A549 (cell line): ENCODE data around the gene CAPN14. TPM values are rescaled to one million over a fixed set of nuclear protein-coding genes. Genes with fewer than 3 reads are reported as not detected.

Experiments used
- ATAC-seq, 2 experiments: fragments of 200-7000 bp in 1 of 2; fragments of >200 bp in 1 of 2; cut with Nextera tagmentation in 1 of 2; cut with Tn5 transposase in 1 of 2; 3 replicates each; pipeline versions ENCODE4 v1.8.0 to v1.9.1; 2018 to 2020; ENCODE audit warnings: mild to moderate bottlenecking in 1 of 2, moderate library complexity in 1 of 2
- CTCF ChIA-PET: fragments of 300-600 bp; sonication (Branson Sonifier 250); formaldehyde crosslinking; extraction: SDS; loops from one replicate; lab custom pipeline; 2021; ENCODE audit warnings: antibody characterized with exemption, inconsistent platforms; lab: Yijun Ruan, JAX
- POLR2A ChIA-PET: fragments of 350-600 bp; formaldehyde crosslinking; extraction: SDS; loops from one replicate; lab custom pipeline; 2021; ENCODE audit warnings: antibody characterized with exemption, inconsistent platforms; lab: Yijun Ruan, JAX
- DNase-seq, 2 experiments: peaks; one replicate each; pipeline versions ENCODE4 v3.0.0 to v3.0.0-alpha.2; 2011 to 2016; ENCODE audit warnings: low read depth in 1 of 2, low spot score in 1 of 2
- FAIRE-seq: peaks from 2 replicates; lab custom pipeline; 2011; peaks lifted over from hg19 to GRCh38; lab: Jason Lieb, UNC
- H3K27ac ChIP-seq, 2 experiments: fragments of >200 bp; sonication (Bioruptor Twin); formaldehyde crosslinking; 3 replicates each; pipeline ENCODE4 v1.5.1; 2016 to 2017
- H3K4me1 ChIP-seq: fragments of >200 bp; sonication (Bioruptor Twin); formaldehyde crosslinking; 3 replicates; pipeline ENCODE4 v1.6.1; 2016
- H3K4me2 ChIP-seq: fragments of >200 bp; sonication (Bioruptor Twin); formaldehyde crosslinking; 3 replicates; pipeline ENCODE4 v1.6.1; 2016
- H3K4me3 ChIP-seq: fragments of >200 bp; sonication (Bioruptor Twin); formaldehyde crosslinking; 3 replicates; pipeline ENCODE4 v1.5.1; 2016
- H3K9me3 ChIP-seq: fragments of >200 bp; sonication (Bioruptor Twin); formaldehyde crosslinking; 3 replicates; pipeline ENCODE4 v1.6.1; 2016
- EHF ChIP-seq: fragments of 250-450 bp; sonication (Bioruptor Pico); IDR thresholded peaks from 2 replicates; pipeline ENCODE4 v1.5.0; 2020; ENCODE audit warnings: mild to moderate bottlenecking
- EHMT2 ChIP-seq: fragments of 200-600 bp; sonication (generic); IDR thresholded peaks from 2 replicates; pipeline ENCODE4 v1.6.1; 2016; ENCODE audit warnings: antibody characterized with exemption, low read depth, mild to moderate bottlenecking, moderate library complexity
- ESRRA ChIP-seq: fragments of 150-350 bp; IDR thresholded peaks from 2 replicates; pipeline ENCODE4 v1.6.1; 2014; ENCODE audit warnings: mild to moderate bottlenecking, low read length, borderline replicate concordance
- FOSB ChIP-seq: fragments of 250-450 bp; sonication (Bioruptor Pico); IDR thresholded peaks from 2 replicates; pipeline ENCODE4 v1.5.0; 2020; ENCODE audit warnings: mild to moderate bottlenecking, moderate library complexity
- FOSL2 ChIP-seq, 2 experiments: fragments of 450-650 bp in 1 of 2; fragments of >200 bp in 1 of 2; sonication (Bioruptor Twin) in 1 of 2; formaldehyde crosslinking; IDR thresholded peaks; 2 replicates each; pipeline versions ENCODE4 v1.5.0 to v1.6.1; 2016 to 2020; ENCODE audit warnings: mild to moderate bottlenecking in 1 of 2, moderate library complexity in 1 of 2
- HOXA7 ChIP-seq: fragments of 250-450 bp; sonication (Bioruptor Pico); IDR thresholded peaks from 2 replicates; pipeline ENCODE4 v1.5.0; 2020; ENCODE audit warnings: mild to moderate bottlenecking, moderate library complexity
- JUN ChIP-seq, 2 experiments: fragments of >200 bp; sonication (Bioruptor Twin); formaldehyde crosslinking; IDR thresholded peaks; 2 replicates in 1 of 2; 3 replicates in 1 of 2; pipeline ENCODE4 v1.6.1; 2016 to 2017
- JUNB ChIP-seq: fragments of >200 bp; sonication (Bioruptor Twin); formaldehyde crosslinking; IDR thresholded peaks from 2 replicates; pipeline ENCODE4 v1.6.1; 2016
- KDM1A ChIP-seq: fragments of 200-600 bp; sonication (generic); IDR thresholded peaks from 2 replicates; pipeline ENCODE4 v1.6.1; 2016; ENCODE audit warnings: low read depth, mild to moderate bottlenecking
- KDM5A ChIP-seq: fragments of 200-600 bp; sonication (generic); IDR thresholded peaks from 2 replicates; pipeline ENCODE4 v1.6.1; 2016; ENCODE audit warnings: antibody characterized with exemption, mild to moderate bottlenecking
- MAFK ChIP-seq: fragments of 450-650 bp; IDR thresholded peaks from 2 replicates; pipeline ENCODE4 v1.6.1; 2014; ENCODE audit not compliant: partially characterized antibody
- MYC ChIP-seq: IDR thresholded peaks from 2 replicates; pipeline ENCODE4 v1.6.1; 2012; ENCODE audit warnings: mild to moderate bottlenecking, inconsistent platforms, low read length, improper control_type of control experiment, borderline replicate concordance
- NFE2L2 ChIP-seq: fragments of 150-350 bp; conservative IDR thresholded peaks from 2 replicates; pipeline ENCODE4 v1.6.1; 2014; ENCODE audit warnings: low read length
- PHF8 ChIP-seq: fragments of 200-600 bp; sonication (generic); IDR thresholded peaks from 2 replicates; pipeline ENCODE4 v1.6.1; 2016; ENCODE audit warnings: low read depth, mild to moderate bottlenecking, antibody characterized with exemption, moderate library complexity, borderline replicate concordance
- POLR2AphosphoS2 ChIP-seq: conservative IDR thresholded peaks from 2 replicates; pipeline ENCODE4 v1.6.1; 2012; ENCODE audit warnings: low read length, improper control_type of control experiment, inconsistent platforms
- RFX5 ChIP-seq: fragments of 450-650 bp; IDR thresholded peaks from 2 replicates; pipeline ENCODE4 v1.7.1; 2014; ENCODE audit warnings: antibody characterized with exemption, mild to moderate bottlenecking, moderate library complexity
- RNF2 ChIP-seq: fragments of 200-600 bp; sonication (generic); IDR thresholded peaks from 2 replicates; pipeline ENCODE4 v1.6.1; 2016; ENCODE audit warnings: low read depth, mild to moderate bottlenecking, antibody characterized with exemption, moderate library complexity, borderline replicate concordance
- SMC3 ChIP-seq: fragments of >200 bp; sonication (Bioruptor Twin); formaldehyde crosslinking; IDR thresholded peaks from 3 replicates; pipeline ENCODE4 v1.6.1; 2018; ENCODE audit warnings: inconsistent platforms
- TFCP2L1 ChIP-seq: fragments of 250-450 bp; sonication (Bioruptor Pico); IDR thresholded peaks from 2 replicates; pipeline ENCODE4 v1.5.0; 2021; ENCODE audit warnings: mild to moderate bottlenecking
- ZSCAN20 ChIP-seq: fragments of 250-450 bp; sonication (Bioruptor Pico); IDR thresholded peaks from 2 replicates; pipeline ENCODE4 v1.8.0; 2022; ENCODE audit warnings: mild to moderate bottlenecking, moderate library complexity
- WGBS: methylation state at CpG from one replicate; pipeline ENCODE4 v1.1.6; 2017; ENCODE audit errors: missing lambda C conversion rate; 5-methylcytosine and 5-hydroxymethylcytosine counted together
- polyA plus RNA-seq, 4 experiments: library from polyadenylated mRNA; depleted of rRNA in 3 of 4; stranded (reverse); fragments of >200 nt; fragmentation: RNase III in 1 of 4; extraction: RNeasy Plus Mini Kit Qiagen cat#74134 plus additional on column Dnase treatment in 1 of 4; gene quantifications; 2 replicates in 3 of 4; 3 replicates in 1 of 4; pipeline ENCODE4 v1.2.3, GENCODE V29; 2011 to 2017
- TF ChIP-seq, protein P1 (sequence below): fragments of 250-450 bp; sonication (Bioruptor Pico); IDR thresholded peaks from 2 replicates; pipeline ENCODE4 v1.5.0; 2021; ENCODE audit warnings: mild to moderate bottlenecking, moderate library complexity, borderline replicate concordance
- TF ChIP-seq, protein P2 (sequence below): fragments of 250-450 bp; sonication (Bioruptor Pico); IDR thresholded peaks from 2 replicates; pipeline ENCODE4 v1.5.0; 2020; ENCODE audit warnings: low read depth, mild to moderate bottlenecking, moderate library complexity
- TF ChIP-seq, protein P3 (sequence below): IDR thresholded peaks from 2 replicates; pipeline ENCODE4 v1.6.1; 2012; ENCODE audit warnings: low read depth, borderline replicate concordance

CAPN14 gene
- polyA plus RNA-seq, 2 of the 4 experiments (the other 2 are of a cell fraction) = 0.04 to 0.06 TPM

DNA sequence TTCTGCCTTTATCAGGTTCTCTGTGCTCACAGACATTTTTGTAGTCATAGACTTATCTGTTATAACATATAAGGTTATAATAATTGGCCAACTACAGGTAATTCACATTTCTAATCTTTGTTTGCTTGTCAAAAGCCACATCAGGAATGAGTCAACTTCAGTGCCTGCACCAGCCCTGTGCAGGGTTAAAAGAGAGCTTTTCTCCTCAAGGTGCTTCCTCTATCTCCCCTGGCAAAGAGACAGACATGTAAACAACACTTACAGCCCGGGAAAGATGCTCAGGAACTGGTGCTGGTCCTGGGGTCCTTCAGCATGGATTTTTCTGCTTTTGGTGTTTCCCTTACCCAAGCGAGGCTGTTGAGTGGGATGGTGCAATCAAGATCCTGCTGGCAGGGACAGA, 9.0 kb upstream of the CAPN14 start (continued):
- no peak for TF ChIP-seq ESRRA
- TF ChIP-seq, all 56 proteins: peak for 0

DNA sequence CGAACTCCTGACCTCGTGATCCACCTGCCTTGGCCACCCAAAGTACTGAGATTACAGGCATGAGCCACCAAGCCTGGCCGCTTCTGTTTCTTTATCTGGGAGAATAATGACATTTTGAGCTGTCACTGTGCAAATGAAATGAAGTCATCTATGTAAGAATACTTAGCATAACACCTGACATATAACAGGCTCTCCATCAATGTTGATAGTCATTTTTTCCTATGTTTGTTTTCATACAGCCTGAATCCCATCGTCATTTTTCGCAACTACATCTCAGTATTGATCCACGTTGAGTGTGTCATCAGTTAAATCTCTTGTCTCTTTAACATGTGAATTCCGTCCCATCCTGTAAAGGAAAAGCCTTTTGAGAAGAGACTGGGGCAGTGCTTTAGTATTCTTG, 6.4 kb upstream of the CAPN14 start:
- Histone ChIP-seq H3K27ac (no peak overlapping the region), H3K4me3 (no peak overlapping the region), H3K4me2 (no peak overlapping the region), H3K9me3 (no peaks in the 10 kb centered on the region), H3K4me1 (no peaks in the 10 kb centered on the region)
- DNase-seq (no peak), FAIRE-seq (no peak), ATAC-seq (no peak)
- TF ChIP-seq FOSB (CRISPR knock-in tag) = no peak
- TF ChIP-seq, protein P1, sequence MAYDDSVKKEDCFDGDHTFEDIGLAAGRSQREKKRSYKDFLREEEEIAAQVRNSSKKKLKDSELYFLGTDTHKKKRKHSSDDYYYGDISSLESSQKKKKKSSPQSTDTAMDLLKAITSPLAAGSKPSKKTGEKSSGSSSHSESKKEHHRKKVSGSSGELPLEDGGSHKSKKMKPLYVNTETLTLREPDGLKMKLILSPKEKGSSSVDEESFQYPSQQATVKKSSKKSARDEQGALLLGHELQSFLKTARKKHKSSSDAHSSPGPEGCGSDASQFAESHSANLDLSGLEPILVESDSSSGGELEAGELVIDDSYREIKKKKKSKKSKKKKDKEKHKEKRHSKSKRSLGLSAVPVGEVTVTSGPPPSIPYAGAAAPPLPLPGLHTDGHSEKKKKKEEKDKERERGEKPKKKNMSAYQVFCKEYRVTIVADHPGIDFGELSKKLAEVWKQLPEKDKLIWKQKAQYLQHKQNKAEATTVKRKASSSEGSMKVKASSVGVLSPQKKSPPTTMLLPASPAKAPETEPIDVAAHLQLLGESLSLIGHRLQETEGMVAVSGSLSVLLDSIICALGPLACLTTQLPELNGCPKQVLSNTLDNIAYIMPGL (CRISPR knock-in tag) = no peak
- no peak for TF ChIP-seq HOXA7 (CRISPR knock-in tag)
- TF ChIP-seq JUNB = no peak
- CTCF ChIA-PET = interaction anchor here (2.0 kb wide), 1 partner anchor 10 kb away, joined by 9 read pairs; the partner anchor contains the start of gene EHD3
- 24% methylated on average over 7 of the region's 7 CpGs for WGBS
- POLR2A ChIA-PET = no interaction called here

DNA sequence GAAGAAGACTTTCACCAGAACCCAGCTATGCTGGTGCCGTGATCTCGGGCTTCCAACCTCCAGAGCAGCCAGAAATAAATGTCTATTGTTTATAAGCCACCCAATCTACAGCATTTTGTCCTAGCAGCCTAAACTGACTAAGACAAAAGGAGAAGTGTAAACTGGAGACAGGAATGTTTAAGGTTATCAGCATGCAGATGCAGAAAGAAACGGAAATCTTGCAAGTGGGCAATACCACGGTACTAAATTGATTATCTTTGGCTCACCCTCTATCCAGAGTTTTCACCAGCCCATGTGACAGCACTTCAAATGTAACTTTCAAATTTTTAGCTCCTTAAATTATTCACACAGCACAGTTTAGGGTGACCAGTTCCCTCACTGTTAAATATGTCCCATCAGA, 5.7 kb upstream of the CAPN14 start:
- H3K4me3 ChIP-seq = no peak overlapping the region
- no peaks in the 10 kb centered on the region for H3K4me1 ChIP-seq
- WGBS = 41% methylated on average over 4 of the region's 4 CpGs
- H3K9me3 ChIP-seq = no peaks in the 10 kb centered on the region
- TF ChIP-seq EHF (no peak), JUNB (no peak), EHMT2 (no peak), MYC (no peak), RFX5 (no peak), MAFK (no peak), HOXA7 (CRISPR knock-in tag) (no peak), RNF2 (no peak), SMC3 (no peak), KDM5A (no peak), FOSL2 (IDR thresholded peaks at IDR 0.05) (no peak), FOSL2 (CRISPR knock-in tag; IDR thresholded peaks at IDR 0.05) (no peak), POLR2AphosphoS2 (no peak)
- TF ChIP-seq, protein P1 (CRISPR knock-in tag) = no peak
- CTCF ChIA-PET = interaction anchor here (0.6 to 2.0 kb wide), 5 partner anchors 10 to 827 kb away, joined by 3 to 9 read pairs (median 3); partner anchors contain the start of gene EHD3
- ATAC-seq (no peak), DNase-seq (no peak), FAIRE-seq (no peak)
- no peak overlapping the region for H3K27ac ChIP-seq
- no peak overlapping the region for H3K4me2 ChIP-seq
- POLR2A ChIA-PET = no interaction called here

DNA sequence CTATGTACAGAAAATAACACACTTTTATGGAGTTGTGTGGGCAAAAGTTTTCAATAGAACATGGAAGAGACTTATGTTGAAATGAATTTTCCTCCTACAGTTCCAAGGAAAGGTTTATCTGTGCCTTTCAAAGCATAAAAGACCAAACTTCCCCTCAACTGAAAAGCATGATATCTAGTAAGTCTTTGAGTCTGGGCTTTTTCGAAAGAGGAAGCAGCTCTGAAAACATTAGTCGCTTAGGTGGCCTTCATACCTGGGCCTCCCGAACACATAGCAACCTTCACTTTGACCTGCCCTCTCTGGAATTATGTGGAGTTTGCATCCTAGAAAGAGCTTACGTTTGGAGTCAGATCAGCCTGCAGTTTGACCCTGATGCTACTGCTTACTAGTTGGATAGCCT, 4.8 kb upstream of the CAPN14 start:
- ChIA-PET CTCF (interaction anchor here (2.0 kb wide), 1 partner anchor 11 kb away, joined by 9 read pairs; the partner anchor contains the start of gene EHD3), POLR2A (no interaction called here)
- no peak overlapping the region for H3K4me2 ChIP-seq
- no peak for ATAC-seq
- no peak overlapping the region for H3K4me3 ChIP-seq
- 55% methylated on average over 4 of the region's 4 CpGs for WGBS
- no peaks in the 10 kb centered on the region for H3K9me3 ChIP-seq
- no peak for FAIRE-seq
- no peaks in the 10 kb centered on the region for H3K4me1 ChIP-seq
- H3K27ac ChIP-seq = no peak overlapping the region
- DNase-seq = no peak
- TF ChIP-seq JUN (IDR thresholded peaks at IDR 0.05) (no peak), ZSCAN20 (CRISPR knock-in tag) (no peak), TFCP2L1 (no peak), KDM1A (no peak), SMC3 (no peak), PHF8 (no peak), JUNB (no peak), NFE2L2 (no peak)
- TF ChIP-seq, protein P2, sequence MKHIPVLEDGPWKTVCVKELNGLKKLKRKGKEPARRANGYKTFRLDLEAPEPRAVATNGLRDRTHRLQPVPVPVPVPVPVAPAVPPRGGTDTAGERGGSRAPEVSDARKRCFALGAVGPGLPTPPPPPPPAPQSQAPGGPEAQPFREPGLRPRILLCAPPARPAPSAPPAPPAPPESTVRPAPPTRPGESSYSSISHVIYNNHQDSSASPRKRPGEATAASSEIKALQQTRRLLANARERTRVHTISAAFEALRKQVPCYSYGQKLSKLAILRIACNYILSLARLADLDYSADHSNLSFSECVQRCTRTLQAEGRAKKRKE (CRISPR knock-in tag) = no peak
- TF ChIP-seq, protein P3, sequence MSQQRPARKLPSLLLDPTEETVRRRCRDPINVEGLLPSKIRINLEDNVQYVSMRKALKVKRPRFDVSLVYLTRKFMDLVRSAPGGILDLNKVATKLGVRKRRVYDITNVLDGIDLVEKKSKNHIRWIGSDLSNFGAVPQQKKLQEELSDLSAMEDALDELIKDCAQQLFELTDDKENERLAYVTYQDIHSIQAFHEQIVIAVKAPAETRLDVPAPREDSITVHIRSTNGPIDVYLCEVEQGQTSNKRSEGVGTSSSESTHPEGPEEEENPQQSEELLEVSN = no peak
